Left lung (tissue), 10 donors: ENCODE results near the gene ALDH1L2. TPM values are rescaled to one million over a fixed set of nuclear protein-coding genes. Genes with fewer than 3 reads are reported as not detected.

Experiments used
- ATAC-seq: fragments of 200-7000 bp; cut with Tn5 transposase; one replicate; pipeline ENCODE4 v1.9.1; 2020; ENCODE audit warnings: moderate library complexity
- DNase-seq, 4 donors: peaks; one replicate each; pipeline ENCODE4 v3.0.0-alpha.2; 2013 to 2020
- H3K27ac ChIP-seq, 2 donors: fragments of 200-600 bp; sonication (generic) in 1 of 2; one replicate each; pipeline versions ENCODE4 v1.5.0 to v1.8.0; 2020 to 2021
- H3K27me3 ChIP-seq, 2 donors: fragments of 200-600 bp; sonication (generic) in 1 of 2; one replicate each; pipeline versions ENCODE4 v1.5.0 to v1.8.0; 2020 to 2021
- H3K36me3 ChIP-seq, 2 donors: fragments of 200-600 bp; sonication (generic) in 1 of 2; one replicate each; pipeline versions ENCODE4 v1.5.0 to v1.8.0; 2020 to 2021
- H3K4me1 ChIP-seq, 2 donors: fragments of 200-600 bp; one replicate each; pipeline ENCODE4 v1.8.0; 2021
- H3K4me3 ChIP-seq, 2 donors: fragments of 200-600 bp; sonication (generic) in 1 of 2; one replicate each; pipeline versions ENCODE4 v1.5.0 to v1.8.0; 2020 to 2021; ENCODE audit warnings: mild to moderate bottlenecking in 1 of 2
- H3K9me3 ChIP-seq, 2 donors: fragments of 200-600 bp; sonication (generic) in 1 of 2; one replicate each; pipeline versions ENCODE4 v1.5.0 to v1.8.0; 2020 to 2021
- CTCF ChIP-seq, 2 donors: fragments of 200-600 bp; sonication (generic) in 1 of 2; IDR thresholded peaks; one replicate each; pipeline versions ENCODE4 v1.5.0 to v1.8.0; 2021; ENCODE audit warnings: antibody characterized with exemption in 2 of 2
- intact Hi-C, 2 donors: fragments of 100-400 bp; cut with DNase I; formaldehyde crosslinking; loops; one replicate each; pipeline versions ENCODE4 v1.11.2 to v1.14.2; 2022
- polyA plus RNA-seq, 6 donors: library from polyadenylated mRNA; unstranded; fragments of 120-200 nt; gene quantifications; one replicate each; pipeline ENCODE4 v1.2.1, GENCODE V29; 2013; ENCODE audit not compliant: insufficient read length in 6 of 6
- total RNA-seq, 2 donors: library from RNA; stranded (reverse); fragmentation: NEBNext Ultra II Directional; extraction: Animal tissue kit (Norgen Biotek cat#: 25700); gene quantifications; one replicate each; pipeline ENCODE4 v1.2.1, GENCODE V29; 2021
- donor health status: DM: no; HTN: yes; CAD: no.
- donor health status: DM: no; HTN: no; CAD: no.

ALDH1L2 gene
- total and polyA plus RNA-seq, 8 donors: 3.1 to 29.3 (median 4.6) TPM

DNA sequence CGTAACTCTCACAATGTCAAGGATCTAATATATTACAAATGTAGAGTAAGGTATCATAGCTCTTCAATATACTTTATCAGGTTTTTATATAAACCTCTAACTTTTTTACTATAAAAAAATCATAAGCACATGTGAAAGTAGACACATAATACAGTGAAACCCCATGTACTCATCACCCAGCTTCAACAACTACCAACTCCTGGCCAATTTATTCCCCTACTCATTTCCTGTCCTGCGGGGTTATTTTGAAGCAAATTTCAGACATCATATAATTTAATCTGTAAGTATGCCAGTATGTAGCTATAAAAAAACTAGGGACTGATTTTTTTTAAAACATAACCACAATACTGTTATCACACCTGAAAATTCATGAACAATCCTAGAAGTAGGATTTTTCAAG is 50.4 kb downstream of the ALDH1L2 start:
- no peak for TF ChIP-seq CTCF (IDR thresholded peaks at IDR 0.05)
- Histone ChIP-seq H3K27ac (no peak overlapping the region), H3K4me1 (no peaks in the 10 kb centered on the region), H3K36me3 (peaks cover 0 to 3% of the 10 kb centered on the region in 2 donors), H3K4me3 (no peak overlapping the region), H3K27me3 (no peaks in the 10 kb centered on the region), H3K9me3 (no peaks in the 10 kb centered on the region)
- ATAC-seq (no peak), DNase-seq (no peak)
- intact Hi-C loops: no loop called here

DNA sequence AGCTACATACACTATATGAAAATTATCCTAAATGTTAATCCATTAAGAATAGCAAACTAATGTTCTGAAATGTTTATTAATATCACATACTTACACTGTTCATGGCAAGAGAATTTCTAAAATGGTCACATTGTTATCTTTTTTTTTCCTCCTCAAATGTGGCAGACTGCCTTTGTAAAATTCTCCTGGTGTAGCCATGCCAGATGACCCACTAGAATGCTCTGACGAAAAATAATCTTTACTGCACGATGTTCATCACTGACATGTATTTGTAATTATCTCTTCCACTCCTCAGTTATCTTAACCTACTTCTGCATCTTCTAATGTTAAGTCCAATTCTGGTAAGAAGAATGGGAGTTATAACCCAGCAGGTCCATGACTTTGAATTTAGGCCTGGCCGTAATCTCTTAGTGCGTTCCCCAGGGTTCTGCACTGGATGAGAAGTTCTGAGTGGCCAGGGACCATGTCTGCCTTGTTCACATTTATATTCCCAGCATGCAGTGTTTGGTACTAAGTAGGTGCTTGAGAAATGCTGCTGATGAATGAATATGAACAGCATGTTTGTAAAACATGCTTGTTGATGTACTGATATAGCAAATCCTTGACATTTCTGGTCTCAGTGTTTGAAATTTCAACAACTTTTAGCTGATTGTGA is 51.4 kb downstream of the ALDH1L2 start:
- DNase-seq: no peak
- no peak for ATAC-seq

DNA sequence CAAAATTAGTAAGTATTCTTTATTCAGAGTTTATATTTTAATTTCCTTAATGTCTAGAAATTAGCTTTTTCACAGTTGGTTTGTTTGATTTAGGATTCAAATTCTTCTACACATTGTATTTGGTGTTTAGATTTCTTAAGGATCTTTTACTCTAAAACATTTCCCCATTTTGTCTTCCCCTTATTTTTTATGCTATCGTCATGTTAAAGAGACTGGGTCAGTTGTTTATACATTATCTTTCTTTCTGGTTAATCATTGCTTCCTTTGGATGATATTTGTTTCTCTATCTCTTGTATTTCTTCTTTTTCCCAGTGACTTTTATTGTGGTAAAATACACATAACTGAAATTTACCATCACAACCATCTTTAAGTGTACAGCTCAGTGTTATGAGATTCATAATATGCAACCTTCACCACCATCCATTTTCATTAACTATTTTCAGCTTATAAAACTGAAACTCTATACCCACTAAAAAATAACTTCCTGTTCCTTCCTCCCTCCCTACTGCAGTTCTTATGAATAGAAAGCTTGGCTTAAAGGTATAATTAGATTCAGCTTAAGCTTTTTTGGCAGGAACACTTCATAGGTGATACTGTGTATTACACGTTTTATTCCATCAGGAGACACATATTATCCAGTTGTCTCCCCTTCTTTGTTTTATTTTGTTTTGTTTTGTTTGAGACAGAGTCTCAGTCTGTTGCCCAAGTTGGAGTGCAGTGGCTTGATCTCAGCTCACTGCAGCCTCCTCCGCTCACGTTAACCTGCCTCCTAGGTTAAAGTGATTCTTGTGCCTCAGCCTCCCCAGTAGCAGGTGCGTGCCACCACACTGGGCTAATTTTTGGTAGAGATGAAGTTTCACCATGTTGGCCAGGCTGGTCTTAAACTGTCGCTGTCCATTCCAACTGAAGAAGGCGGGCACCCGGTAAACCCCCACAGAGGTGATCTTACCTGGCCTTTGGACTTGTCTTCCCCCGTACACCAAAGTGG is 53.1 kb downstream of the ALDH1L2 start:
- Histone ChIP-seq H3K27me3 (no peaks in the 10 kb centered on the region), H3K4me3 (no peak overlapping the region), H3K4me1 (no peaks in the 10 kb centered on the region), H3K9me3 (no peaks in the 10 kb centered on the region), H3K27ac (no peak overlapping the region), H3K36me3 (no peaks in the 10 kb centered on the region)
- intact Hi-C loops: no loop called here
- no peak for TF ChIP-seq CTCF (IDR thresholded peaks at IDR 0.05)
- DNase-seq: no peak
- no peak for ATAC-seq

More for the DNA sequence above, 51.4 kb downstream of the ALDH1L2 start:
- H3K36me3 ChIP-seq: peaks cover 0 to 3% of the 10 kb centered on the region in 2 donors
- no peaks in the 10 kb centered on the region for H3K9me3 ChIP-seq
- H3K27ac ChIP-seq: no peak overlapping the region
- no peaks in the 10 kb centered on the region for H3K27me3 ChIP-seq
- no peak for TF ChIP-seq CTCF (IDR thresholded peaks at IDR 0.05)
- H3K4me3 ChIP-seq: no peak overlapping the region
- no peaks in the 10 kb centered on the region for H3K4me1 ChIP-seq
- intact Hi-C loops: no loop called here

DNA sequence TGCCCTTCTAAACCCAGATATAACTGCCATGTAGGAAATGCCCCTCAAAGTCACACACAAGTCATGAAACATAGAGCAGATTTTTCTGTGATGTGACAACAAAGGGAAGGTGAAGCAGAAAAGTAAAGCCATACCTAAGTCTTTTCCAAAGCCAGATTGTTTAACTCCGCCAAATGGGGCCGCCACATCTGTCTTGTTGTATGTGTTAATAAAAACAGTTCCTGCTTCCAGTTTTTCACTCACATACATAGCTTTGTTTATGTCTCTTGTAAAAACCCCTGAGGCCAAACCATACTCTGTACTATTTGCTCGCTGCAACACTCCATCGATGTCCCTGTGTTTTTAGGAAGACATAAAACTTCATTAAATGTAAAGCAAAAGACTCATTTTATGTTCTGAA is 57.8 kb downstream of the ALDH1L2 start:
- no peak for ATAC-seq
- no peak for DNase-seq

More for the DNA sequence above, 57.8 kb downstream of the ALDH1L2 start:
- no peaks in the 10 kb centered on the region for H3K36me3 ChIP-seq
- no peaks in the 10 kb centered on the region for H3K9me3 ChIP-seq
- no peak overlapping the region for H3K27ac ChIP-seq
- no peak overlapping the region for H3K4me3 ChIP-seq
- no peak for TF ChIP-seq CTCF (IDR thresholded peaks at IDR 0.05)
- no peaks in the 10 kb centered on the region for H3K27me3 ChIP-seq
- peaks cover 0 to 5% of the 10 kb centered on the region in 2 donors for H3K4me1 ChIP-seq
- intact Hi-C loops: no loop called here
